Uterus (tissue), 4 donors: ENCODE results near the gene ADORA2A. TPM values are rescaled to one million over a fixed set of nuclear protein-coding genes. Genes with fewer than 3 reads are reported as not detected.

ENCODE experiments used
- DNase-seq, 2 donors: peaks; one replicate each; pipeline ENCODE4 v3.0.0-alpha.2; 2019 to 2020
- H3K27ac ChIP-seq, 2 donors: fragments of 200-600 bp; sonication (generic); 1 replicate in 1 of 2; 2 replicates in 1 of 2; pipeline ENCODE4 v1.5.1; 2016 to 2018
- H3K27me3 ChIP-seq, 2 donors: fragments of 200-600 bp; sonication (generic); one replicate each; pipeline ENCODE4 v1.5.1; 2018 to 2019; ENCODE audit warnings: control low read depth in 1 of 2
- H3K36me3 ChIP-seq, 2 donors: fragments of 200-600 bp; sonication (generic); one replicate each; pipeline ENCODE4 v1.5.1; 2019; ENCODE audit warnings: control low read depth in 1 of 2
- H3K4me1 ChIP-seq, 2 donors: fragments of 200-600 bp; sonication (generic); one replicate each; pipeline ENCODE4 v1.5.1; 2018 to 2019; ENCODE audit warnings: control low read depth in 1 of 2
- H3K4me3 ChIP-seq, 2 donors: fragments of 200-600 bp; sonication (generic); 1 replicate in 1 of 2; 2 replicates in 1 of 2; pipeline ENCODE4 v1.5.1; 2018 to 2019; ENCODE audit warnings: mild to moderate bottlenecking in 1 of 2
- H3K9me3 ChIP-seq, 2 donors: fragments of 200-600 bp; sonication (generic); one replicate each; pipeline ENCODE4 v1.5.1; 2019; ENCODE audit warnings: control low read depth in 1 of 2
- POLR2A ChIP-seq, 2 donors: fragments of 450-650 bp; IDR thresholded peaks; one replicate each; pipeline ENCODE4 v1.6.1; 2016; ENCODE audit warnings: antibody characterized with exemption in 2 of 2, mild to moderate bottlenecking in 1 of 2, moderate library complexity in 1 of 2
- intact Hi-C: fragments of 100-400 bp; cut with DNase I; formaldehyde crosslinking; loops from one replicate; pipeline ENCODE4 v1.15.1; 2023; ENCODE audit warnings: low total_unique reads
- total RNA-seq, 4 donors: library from RNA; depleted of rRNA in 3 of 4; stranded (reverse); fragments of >200 nt in 3 of 4; gene quantifications; one replicate each; pipeline versions ENCODE4 v1.1.0 to v1.2.4, GENCODE V29; 2014 to 2023
- TF ChIP-seq, protein P1 (sequence below), 4 experiments: fragments of 200-600 bp in 2 of 4; fragments of 450-650 bp in 2 of 4; sonication (generic) in 2 of 4; IDR thresholded peaks; one replicate each; pipeline ENCODE4 v1.5.1; 2016 to 2019; ENCODE audit warnings: antibody characterized with exemption in 4 of 4, mild to moderate bottlenecking in 2 of 4, moderate library complexity in 1 of 4
- donor health status: DM: yes; HTN: yes; CAD: no.

ADORA2A gene
- total RNA-seq, 4 donors from 2014 or later = 3.3 to 9.9 (median 8.9) TPM; not detected in 1

DNA sequence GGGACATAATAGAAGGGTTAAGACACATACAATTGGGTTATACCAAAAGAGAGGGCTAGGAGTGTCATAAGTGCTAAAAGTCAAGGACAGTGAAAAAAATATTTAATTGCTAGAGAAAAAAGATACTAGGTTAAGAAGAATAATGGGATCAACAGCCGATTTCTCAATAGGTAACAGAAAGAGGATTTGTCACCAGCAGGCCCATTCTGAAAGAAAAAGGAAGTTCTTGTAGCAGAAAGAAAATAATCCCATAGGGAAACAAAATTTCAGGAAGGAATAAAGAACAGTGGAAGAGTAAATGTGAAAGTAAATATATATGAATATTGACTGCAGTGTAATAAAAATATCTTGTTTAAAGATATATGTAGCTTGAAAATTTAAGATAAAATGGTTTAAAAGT, 43.3 kb upstream of the ADORA2A start:
- no peak overlapping the region for H3K4me3 ChIP-seq
- DNase-seq = no peak
- TF ChIP-seq POLR2A (IDR thresholded peaks at IDR 0.05) = no peak
- TF ChIP-seq, protein P1, sequence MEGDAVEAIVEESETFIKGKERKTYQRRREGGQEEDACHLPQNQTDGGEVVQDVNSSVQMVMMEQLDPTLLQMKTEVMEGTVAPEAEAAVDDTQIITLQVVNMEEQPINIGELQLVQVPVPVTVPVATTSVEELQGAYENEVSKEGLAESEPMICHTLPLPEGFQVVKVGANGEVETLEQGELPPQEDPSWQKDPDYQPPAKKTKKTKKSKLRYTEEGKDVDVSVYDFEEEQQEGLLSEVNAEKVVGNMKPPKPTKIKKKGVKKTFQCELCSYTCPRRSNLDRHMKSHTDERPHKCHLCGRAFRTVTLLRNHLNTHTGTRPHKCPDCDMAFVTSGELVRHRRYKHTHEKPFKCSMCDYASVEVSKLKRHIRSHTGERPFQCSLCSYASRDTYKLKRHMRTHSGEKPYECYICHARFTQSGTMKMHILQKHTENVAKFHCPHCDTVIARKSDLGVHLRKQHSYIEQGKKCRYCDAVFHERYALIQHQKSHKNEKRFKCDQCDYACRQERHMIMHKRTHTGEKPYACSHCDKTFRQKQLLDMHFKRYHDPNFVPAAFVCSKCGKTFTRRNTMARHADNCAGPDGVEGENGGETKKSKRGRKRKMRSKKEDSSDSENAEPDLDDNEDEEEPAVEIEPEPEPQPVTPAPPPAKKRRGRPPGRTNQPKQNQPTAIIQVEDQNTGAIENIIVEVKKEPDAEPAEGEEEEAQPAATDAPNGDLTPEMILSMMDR (IDR thresholded peaks at IDR 0.05) = no peak
- intact Hi-C loops = no loop called here
- no peaks in the 10 kb centered on the region for H3K4me1 ChIP-seq
- no peaks in the 10 kb centered on the region for H3K27me3 ChIP-seq
- no peaks in the 10 kb centered on the region for H3K36me3 ChIP-seq
- no peaks in the 10 kb centered on the region for H3K9me3 ChIP-seq
- no peak overlapping the region for H3K27ac ChIP-seq

GRCh38 chr22:24386937-24387471, 40.4 kb upstream of the ADORA2A start:
- TF ChIP-seq, protein P1 (IDR thresholded peaks at IDR 0.05) = no peak
- no peak for TF ChIP-seq POLR2A (IDR thresholded peaks at IDR 0.05)
- no peak overlapping the region for H3K4me3 ChIP-seq
- no peaks in the 10 kb centered on the region for H3K9me3 ChIP-seq
- H3K27ac ChIP-seq = no peak overlapping the region
- H3K4me1 ChIP-seq = peaks cover 0 to 6% of the 10 kb centered on the region in 2 donors
- H3K36me3 ChIP-seq = no peaks in the 10 kb centered on the region
- no peak for DNase-seq
- H3K27me3 ChIP-seq = no peaks in the 10 kb centered on the region
- intact Hi-C loops = no loop called here

DNA sequence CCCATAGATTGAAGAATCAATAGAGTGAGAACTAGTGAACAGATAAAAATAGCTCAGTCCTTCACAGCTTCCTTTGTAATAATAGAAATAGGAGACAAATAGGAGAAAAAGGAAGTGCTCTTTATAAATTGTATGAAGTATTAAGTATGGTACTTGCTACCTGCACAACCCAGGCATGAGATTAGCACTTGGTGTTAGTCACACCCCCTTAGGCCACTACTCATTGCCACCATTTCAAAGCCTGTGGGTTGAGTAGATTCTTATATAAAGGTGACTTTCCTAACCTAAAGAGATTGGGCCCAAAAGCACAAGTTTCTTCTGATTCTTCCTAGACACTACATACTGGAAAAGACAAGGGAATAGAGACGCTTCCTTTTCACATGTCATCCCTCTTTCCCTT, 37.7 kb upstream of the ADORA2A start:
- H3K4me3 ChIP-seq = no peak overlapping the region
- H3K36me3 ChIP-seq = no peaks in the 10 kb centered on the region
- H3K27ac ChIP-seq = peak overlapping the region; percentile 8 to 68
- intact Hi-C loops = no loop called here
- H3K4me1 ChIP-seq = peaks cover 0 to 7% of the 10 kb centered on the region in 2 donors
- H3K27me3 ChIP-seq = no peaks in the 10 kb centered on the region
- TF ChIP-seq, protein P1 (IDR thresholded peaks at IDR 0.05) = no peak
- no peak for TF ChIP-seq POLR2A (IDR thresholded peaks at IDR 0.05)
- no peaks in the 10 kb centered on the region for H3K9me3 ChIP-seq
- DNase-seq = no peak

DNA sequence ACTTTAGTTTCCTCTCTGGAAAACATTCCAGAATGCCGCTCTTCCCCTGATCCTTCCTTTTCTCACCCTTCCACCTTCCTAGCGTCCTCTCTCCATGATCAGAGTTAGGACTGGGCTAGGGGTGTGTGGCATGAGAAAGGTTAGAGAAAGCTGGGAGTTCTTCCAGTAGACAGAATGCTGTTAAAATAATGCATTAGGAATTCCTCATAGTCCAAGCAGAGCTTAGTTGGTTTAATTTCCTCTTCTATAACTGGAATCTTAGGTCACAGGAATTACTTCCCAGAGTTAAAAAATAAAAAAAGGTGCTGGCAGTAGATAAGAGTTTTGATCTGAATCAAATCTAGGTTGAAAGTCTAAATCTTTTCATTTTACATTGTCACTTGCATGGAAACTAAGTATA, 37.2 kb upstream of the ADORA2A start:
- intact Hi-C loops = no loop called here
- Histone ChIP-seq H3K36me3 (no peaks in the 10 kb centered on the region), H3K27me3 (no peaks in the 10 kb centered on the region), H3K4me3 (no peak overlapping the region), H3K27ac (peak overlapping the region; percentile 8 to 68), H3K4me1 (peaks cover 0 to 7% of the 10 kb centered on the region in 2 donors), H3K9me3 (no peaks in the 10 kb centered on the region)
- no peak for TF ChIP-seq POLR2A (IDR thresholded peaks at IDR 0.05)
- TF ChIP-seq, protein P1 (IDR thresholded peaks at IDR 0.05) = no peak
- no peak for DNase-seq

DNA sequence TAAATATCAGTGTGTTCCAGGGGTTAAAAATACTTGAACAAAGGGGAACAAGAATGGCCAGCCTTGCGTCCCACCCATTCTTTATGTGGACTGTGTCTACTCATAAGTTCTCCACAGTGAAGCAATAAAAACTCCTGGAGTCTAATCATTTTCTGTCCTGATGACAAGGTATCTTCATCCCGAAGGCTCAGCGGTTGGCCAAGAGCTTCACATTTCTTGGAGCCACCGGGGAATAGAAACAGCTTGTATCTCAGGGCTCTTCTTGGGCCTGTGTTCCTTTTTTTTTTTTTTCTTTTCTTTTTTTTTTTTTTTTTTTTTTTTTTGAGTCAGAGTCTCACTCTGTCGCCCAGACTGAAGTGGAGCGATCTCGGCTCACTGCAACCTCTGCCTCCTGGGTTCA, 36.8 kb upstream of the ADORA2A start:
- peak; percentile 51 to 58 for DNase-seq
- no peaks in the 10 kb centered on the region for H3K36me3 ChIP-seq
- H3K27me3 ChIP-seq = no peaks in the 10 kb centered on the region
- H3K4me1 ChIP-seq = peaks cover 0 to 7% of the 10 kb centered on the region in 2 donors
- TF ChIP-seq, protein P1 (IDR thresholded peaks at IDR 0.05) = no peak
- TF ChIP-seq POLR2A (IDR thresholded peaks at IDR 0.05) = no peak
- H3K4me3 ChIP-seq = no peak overlapping the region
- intact Hi-C loops = no loop called here
- peak overlapping the region; percentile 51 to 68 for H3K27ac ChIP-seq
- no peaks in the 10 kb centered on the region for H3K9me3 ChIP-seq
